NB4 (cell line): ENCODE measurements around the gene GARNL3.

ENCODE experiments used
- CTCF ChIP-seq: IDR thresholded peaks from one replicate; pipeline ENCODE4 v1.5.1; 2012; ENCODE audit warnings: low read depth, low read length
- MAX ChIP-seq: IDR thresholded peaks from 2 replicates; pipeline ENCODE4 v1.6.1; 2011; ENCODE audit warnings: low read depth, low read length
- POLR2A ChIP-seq: IDR thresholded peaks from 2 replicates; pipeline ENCODE4 v1.6.1; 2011; ENCODE audit warnings: mild to moderate bottlenecking; ENCODE audit not compliant: insufficient read length; ENCODE audit errors: extremely low read depth

DNA sequence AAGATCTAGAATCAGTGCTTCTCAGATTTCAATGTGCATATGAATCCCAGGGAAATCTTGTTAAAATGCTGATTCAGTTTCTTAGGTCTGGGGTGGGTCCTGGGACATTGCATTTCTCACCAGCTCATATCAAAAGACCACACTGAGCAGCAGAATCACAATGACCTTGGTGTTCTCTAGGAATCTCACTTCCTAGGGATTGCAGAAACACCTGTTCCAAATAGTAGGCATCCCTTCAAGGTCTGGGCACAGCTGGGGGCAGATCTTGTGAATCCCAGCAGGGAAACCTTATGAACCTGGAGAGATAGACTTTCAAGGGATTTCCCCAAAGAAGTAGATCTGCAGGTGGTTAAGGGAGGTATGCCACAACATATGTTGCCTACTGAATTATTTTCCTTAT is 8.9 kb upstream of the GARNL3 start:
- no peak for TF ChIP-seq MAX
- no peak for TF ChIP-seq CTCF
- no peak for TF ChIP-seq POLR2A
